Loucy (cell line): ENCODE results near the gene DNASE1L3.

Experiments used
- H2AFZ ChIP-seq: fragments of 200-600 bp; sonication (generic); 2 replicates; pipeline ENCODE4 v1.6.0; 2016; ENCODE audit warnings: antibody characterized with exemption, mild to moderate bottlenecking, low read length, moderate library complexity
- H3F3A ChIP-seq: fragments of 200-600 bp; 2 replicates; pipeline ENCODE4 v1.6.0; 2016; ENCODE audit warnings: antibody characterized with exemption, low read depth, mild to moderate bottlenecking
- H3K27me3 ChIP-seq: fragments of 200-600 bp; sonication (generic); 2 replicates; pipeline ENCODE4 v1.6.1; 2014; ENCODE audit warnings: low read length, mild to moderate bottlenecking; ENCODE audit not compliant: insufficient read depth, poor library complexity, severe bottlenecking
- H3K36me3 ChIP-seq: fragments of 200-600 bp; sonication (generic); 2 replicates; pipeline ENCODE4 v1.6.1; 2016; ENCODE audit warnings: low read length; ENCODE audit not compliant: insufficient read depth
- H3K4me1 ChIP-seq: fragments of 200-600 bp; sonication (generic); 2 replicates; pipeline ENCODE4 v1.5.1; 2014; ENCODE audit warnings: low read length, mild to moderate bottlenecking; ENCODE audit not compliant: insufficient read depth, poor library complexity, severe bottlenecking
- H3K4me2 ChIP-seq: fragments of 200-600 bp; sonication (generic); 2 replicates; pipeline ENCODE4 v1.6.0; 2014; ENCODE audit warnings: antibody characterized with exemption, low read length, low read depth, mild to moderate bottlenecking; ENCODE audit not compliant: poor library complexity, severe bottlenecking
- H3K4me3 ChIP-seq: fragments of 200-600 bp; sonication (generic); 2 replicates; pipeline ENCODE4 v1.5.1; 2014; ENCODE audit warnings: low read length, mild to moderate bottlenecking, mixed read lengths; ENCODE audit not compliant: poor library complexity, severe bottlenecking
- H3K79me2 ChIP-seq: fragments of 200-600 bp; sonication (generic); 2 replicates; pipeline ENCODE4 v1.6.1; 2014; ENCODE audit warnings: low read length; ENCODE audit not compliant: insufficient read depth
- H3K9ac ChIP-seq: fragments of 200-600 bp; sonication (generic); 2 replicates; pipeline ENCODE4 v1.6.0; 2014; ENCODE audit warnings: mild to moderate bottlenecking, low read depth, low read length, moderate library complexity; ENCODE audit not compliant: poor library complexity, severe bottlenecking
- H3K9me2 ChIP-seq: fragments of 200-600 bp; sonication (generic); replicated peaks from 2 replicates; pipeline ENCODE4 v1.6.1; 2016; ENCODE audit warnings: low read depth, low read length, mixed read lengths
- H3K9me3 ChIP-seq: fragments of 200-600 bp; sonication (generic); 2 replicates; pipeline ENCODE4 v1.6.1; 2014; ENCODE audit warnings: mild to moderate bottlenecking, antibody characterized with exemption, low read length, low read depth; ENCODE audit not compliant: insufficient read depth
- H4K20me1 ChIP-seq: fragments of 200-600 bp; sonication (generic); 2 replicates; pipeline ENCODE4 v1.6.0; 2014; ENCODE audit warnings: antibody characterized with exemption, low read length, mild to moderate bottlenecking; ENCODE audit not compliant: insufficient read depth, poor library complexity, severe bottlenecking
- CTCF ChIP-seq: fragments of 200-600 bp; sonication (generic); conservative IDR thresholded peaks from 2 replicates; pipeline ENCODE4 v1.5.1; 2014; ENCODE audit warnings: mild to moderate bottlenecking, antibody characterized with exemption, low read length
- EZH2phosphoT487 ChIP-seq: fragments of 200-600 bp; IDR thresholded peaks from 2 replicates; pipeline ENCODE4 v1.6.1; 2018; ENCODE audit warnings: antibody characterized with exemption, mild to moderate bottlenecking, moderate library complexity, borderline replicate concordance

The DNASE1L3 gene

DNA sequence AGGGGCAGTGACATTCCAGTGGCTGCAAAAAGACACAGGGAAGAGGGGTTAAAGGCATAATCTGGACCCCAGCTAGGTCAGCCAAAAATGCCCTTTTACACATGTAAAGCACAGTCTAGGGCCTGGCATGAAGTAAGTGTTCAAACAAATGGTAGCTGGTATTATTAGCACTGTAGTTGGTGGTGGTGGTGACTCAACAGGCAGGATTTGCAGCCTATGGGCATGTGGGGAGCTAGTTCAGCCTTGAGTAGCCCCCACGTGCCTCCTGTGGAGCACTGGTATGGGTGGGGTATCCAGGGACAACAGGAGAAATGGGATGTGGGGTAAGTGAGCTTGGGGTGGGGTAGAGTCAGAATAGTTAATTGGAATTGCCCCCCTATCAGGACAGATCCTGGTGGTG is 27.6 kb downstream of the DNASE1L3 start:
- TF ChIP-seq CTCF: no peak
- no peak for TF ChIP-seq EZH2phosphoT487

DNA sequence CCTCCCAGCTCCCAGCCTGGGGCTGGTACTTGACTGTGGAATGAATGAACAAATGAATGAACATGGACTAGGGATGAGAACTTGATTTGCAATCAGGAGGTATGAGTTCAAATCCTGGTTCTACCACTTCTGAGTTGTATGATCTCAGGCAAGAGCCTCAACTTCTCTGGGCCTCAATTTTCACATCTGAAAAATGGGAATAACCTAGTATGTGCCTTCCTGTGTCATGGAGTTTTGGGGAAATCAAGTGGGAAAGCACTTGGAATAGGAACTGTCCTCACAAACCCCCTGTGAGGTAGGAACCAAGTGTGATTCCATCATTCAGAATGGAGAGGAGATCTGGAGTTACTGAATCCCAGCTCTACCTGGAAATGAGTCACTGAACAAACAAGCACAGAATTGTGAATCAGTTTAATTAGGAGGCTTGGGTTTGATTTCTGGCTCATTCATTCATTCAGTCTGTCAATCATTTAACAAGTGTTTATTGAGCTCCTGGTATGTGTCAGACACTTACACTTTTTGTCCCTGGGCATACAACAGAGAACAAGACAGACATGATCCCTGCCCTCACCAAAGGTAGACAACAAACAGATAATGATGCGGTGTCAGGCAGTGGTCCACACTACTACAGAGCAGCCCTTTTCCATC is 29.7 kb downstream of the DNASE1L3 start:
- no peaks in the 10 kb centered on the region for H3K4me1 ChIP-seq
- no peaks in the 10 kb centered on the region for H3K9me2 ChIP-seq
- no peak overlapping the region for H3K9ac ChIP-seq
- H3K79me2 ChIP-seq: no peaks in the 10 kb centered on the region
- H3K36me3 ChIP-seq: no peaks in the 10 kb centered on the region
- no peak overlapping the region for H3K4me2 ChIP-seq
- TF ChIP-seq EZH2phosphoT487 (no peak), CTCF (no peak)
- no peaks in the 10 kb centered on the region for H4K20me1 ChIP-seq
- no peak overlapping the region for H3K4me3 ChIP-seq
- H3F3A ChIP-seq: no peaks in the 10 kb centered on the region
- no peaks in the 10 kb centered on the region for H3K27me3 ChIP-seq
- H2AFZ ChIP-seq: no peak overlapping the region
- no peaks in the 10 kb centered on the region for H3K9me3 ChIP-seq

More for the DNA sequence above, 27.6 kb downstream of the DNASE1L3 start:
- Histone ChIP-seq H3K9me2 (no peaks in the 10 kb centered on the region), H3K27me3 (no peaks in the 10 kb centered on the region), H3K9me3 (no peaks in the 10 kb centered on the region), H3F3A (no peaks in the 10 kb centered on the region), H3K79me2 (no peaks in the 10 kb centered on the region), H3K4me3 (no peak overlapping the region), H3K4me2 (no peak overlapping the region), H3K36me3 (no peaks in the 10 kb centered on the region), H3K9ac (no peak overlapping the region), H3K4me1 (no peaks in the 10 kb centered on the region), H4K20me1 (no peaks in the 10 kb centered on the region), H2AFZ (no peak overlapping the region)

- H3K79me2 ChIP-seq: no peaks in the 10 kb centered on the region
- H4K20me1 ChIP-seq: no peaks in the 10 kb centered on the region
- H3K36me3 ChIP-seq: no peaks in the 10 kb centered on the region
- TF ChIP-seq EZH2phosphoT487: no peak
- no peak for TF ChIP-seq CTCF
- no peak overlapping the region for H3K4me2 ChIP-seq
- H3K27me3 ChIP-seq: no peaks in the 10 kb centered on the region
- H3K4me3 ChIP-seq: no peak overlapping the region
- no peaks in the 10 kb centered on the region for H3K9me3 ChIP-seq
- no peak overlapping the region for H3K9ac ChIP-seq
- H3K4me1 ChIP-seq: no peaks in the 10 kb centered on the region
- H3F3A ChIP-seq: no peaks in the 10 kb centered on the region
- H2AFZ ChIP-seq: no peak overlapping the region
- H3K9me2 ChIP-seq: no peaks in the 10 kb centered on the region
These were observed 30.5 kb downstream of the DNASE1L3 start for GRCh38 chr3:58180099-58180880.
